ENCODE measurements around the gene MINDY3. TPM values are rescaled to one million over a fixed set of nuclear protein-coding genes. Genes with fewer than 3 reads are reported as not detected.

MINDY3 gene
- total RNA-seq, 5 donors from 2014 or later (not counting 1 experiment from before 2014, with no cell fraction given): 23.6 to 38.0 (median 29.0) TPM

- CTCF ChIA-PET: no interaction called here
- POLR2A ChIA-PET: no interaction called here
- Histone ChIP-seq H3K4me1 (ENCODE audit: control insufficient read depth in 1 of 2, extremely low read depth in 1 of 2, insufficient read depth in 2 of 2, low read length in 2 of 2) (no peaks in the 10 kb centered on the region), H3K27me3 (replicated peaks in 1 of 2; ENCODE audit: control insufficient read depth in 2 of 2, extremely low read depth in 1 of 2, insufficient read depth in 2 of 2, low read length in 1 of 2) (no peaks in the 10 kb centered on the region), H3K4me3 (ENCODE audit: control insufficient read depth in 1 of 2, extremely low read depth in 1 of 2, low read length in 1 of 2) (no peak overlapping the region), H3K9me3 (peaks cover 3% of the 10 kb centered on the region), H3K27ac (ENCODE audit: low read length) (no peak overlapping the region), H3K36me3 (ENCODE audit: control insufficient read depth in 2 of 2, extremely low read depth in 1 of 2, insufficient read depth in 1 of 2, low read length in 1 of 2) (peaks cover 2 to 33% of the 10 kb centered on the region in 2 donors)
- H3K4me1 Mint-ChIP-seq: peaks cover 0 to 2% (median 1%) of the 10 kb centered on the region in 3 donors
- H3K4me3 Mint-ChIP-seq: no peak overlapping the region
- H3K36me3 Mint-ChIP-seq: peaks cover 65% of the 10 kb centered on the region
- ATAC-seq (replicated peaks in 1 of 4) (no peak), DNase-seq (no peak)
- H3K27ac Mint-ChIP-seq: no peak overlapping the region
- peaks cover 0 to 3% (median 0%) of the 10 kb centered on the region in 3 donors for H3K9me3 Mint-ChIP-seq
- WGBS (ENCODE audit: insufficient coverage): 100% methylated on average over 1 of the region's 2 CpGs
- no peaks in the 10 kb centered on the region for H3K27me3 Mint-ChIP-seq
Observed at GRCh38 chr10:15797346-15797745, 63.0 kb downstream of the MINDY3 start.

DNA sequence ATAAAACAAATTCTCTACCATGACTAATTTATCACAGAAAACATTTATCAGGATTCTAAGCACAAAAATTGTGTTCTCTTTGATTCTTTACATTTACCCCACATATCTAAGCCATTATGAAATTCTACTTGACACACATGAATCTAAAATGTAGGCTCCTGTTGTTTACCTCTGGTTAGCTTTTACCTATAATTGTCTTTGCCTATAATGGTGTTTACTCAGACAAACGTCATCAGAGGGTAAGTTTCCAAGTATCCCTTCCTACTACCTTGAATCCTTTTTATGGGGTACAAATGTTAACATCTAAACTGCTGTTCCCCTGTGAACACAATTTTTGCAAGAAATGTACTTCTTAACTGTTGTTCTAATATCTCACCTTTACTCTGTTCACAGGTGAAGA is 63.5 kb downstream of the MINDY3 start:
- H3K36me3 Mint-ChIP-seq: peaks cover 63% of the 10 kb centered on the region
- no peaks in the 10 kb centered on the region for H3K27me3 ChIP-seq (replicated peaks in 1 of 2; ENCODE audit: control insufficient read depth in 2 of 2, extremely low read depth in 1 of 2, insufficient read depth in 2 of 2, low read length in 1 of 2)

DNA sequence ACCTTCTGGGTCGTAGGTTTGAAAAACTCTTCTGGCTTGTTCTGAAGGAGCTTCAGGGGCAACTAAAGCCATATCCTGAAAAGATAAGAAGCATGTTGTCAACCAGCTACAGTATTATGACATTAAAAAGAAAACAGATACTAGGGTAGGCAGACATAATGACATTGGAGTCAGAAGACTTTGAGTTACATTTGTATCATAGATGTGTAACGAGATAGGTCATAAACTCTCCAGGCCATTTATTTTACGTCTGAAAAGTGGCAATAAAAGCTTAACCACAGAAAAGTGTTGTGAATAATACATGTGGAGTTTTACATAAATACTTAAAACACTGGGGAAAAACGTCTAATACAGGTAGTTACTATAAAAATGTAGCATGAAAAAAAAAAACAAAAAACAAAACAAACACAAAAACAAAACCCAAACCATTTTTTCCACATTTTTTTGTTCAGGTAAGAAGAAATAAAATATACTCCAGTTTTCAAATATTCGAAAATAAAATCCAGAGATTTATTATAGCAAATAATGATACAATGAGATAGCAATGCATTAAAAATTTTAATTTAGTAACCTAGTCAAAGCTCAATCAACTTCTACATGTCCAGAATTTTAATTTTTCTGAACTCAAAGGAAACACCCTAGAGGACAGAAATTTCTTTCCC is 64.1 kb downstream of the MINDY3 start:
- no peaks in the 10 kb centered on the region for H3K4me1 ChIP-seq (ENCODE audit: control insufficient read depth in 1 of 2, extremely low read depth in 1 of 2, insufficient read depth in 2 of 2, low read length in 2 of 2)
- no peak overlapping the region for H3K4me3 ChIP-seq (ENCODE audit: control insufficient read depth in 1 of 2, extremely low read depth in 1 of 2, low read length in 1 of 2)
- Mint-ChIP-seq H3K27ac (no peak overlapping the region), H3K9me3 (peaks cover 0 to 2% (median 0%) of the 10 kb centered on the region in 3 donors), H3K36me3 (peaks cover 63% of the 10 kb centered on the region), H3K4me1 (peaks cover 0 to 2% (median 1%) of the 10 kb centered on the region in 3 donors), H3K4me3 (no peak overlapping the region), H3K27me3 (no peaks in the 10 kb centered on the region)
- no peak overlapping the region for H3K27ac ChIP-seq (ENCODE audit: low read length)
- no peak for DNase-seq
- peaks cover 3 to 30% of the 10 kb centered on the region in 2 donors for H3K36me3 ChIP-seq (ENCODE audit: control insufficient read depth in 2 of 2, extremely low read depth in 1 of 2, insufficient read depth in 1 of 2, low read length in 1 of 2)
- no peaks in the 10 kb centered on the region for H3K9me3 ChIP-seq
- ChIA-PET CTCF (no interaction called here), POLR2A (no interaction called here)
- no peaks in the 10 kb centered on the region for H3K27me3 ChIP-seq (replicated peaks in 1 of 2; ENCODE audit: control insufficient read depth in 2 of 2, extremely low read depth in 1 of 2, insufficient read depth in 2 of 2, low read length in 1 of 2)
- no CpG with 5 or more reads among the region's 5 CpGs for WGBS (ENCODE audit: insufficient coverage)
- ATAC-seq (replicated peaks in 1 of 4): no peak

More for the DNA sequence above, 63.5 kb downstream of the MINDY3 start:
- H3K27ac Mint-ChIP-seq: no peak overlapping the region
- ChIA-PET POLR2A (no interaction called here), CTCF (no interaction called here)
- Histone ChIP-seq H3K9me3 (peaks cover 3% of the 10 kb centered on the region), H3K36me3 (ENCODE audit: control insufficient read depth in 2 of 2, extremely low read depth in 1 of 2, insufficient read depth in 1 of 2, low read length in 1 of 2) (peaks cover 3 to 33% of the 10 kb centered on the region in 2 donors), H3K27ac (ENCODE audit: low read length) (no peak overlapping the region), H3K4me1 (ENCODE audit: control insufficient read depth in 1 of 2, extremely low read depth in 1 of 2, insufficient read depth in 2 of 2, low read length in 2 of 2) (no peaks in the 10 kb centered on the region), H3K4me3 (ENCODE audit: control insufficient read depth in 1 of 2, extremely low read depth in 1 of 2, low read length in 1 of 2) (no peak overlapping the region)
- no peak overlapping the region for H3K4me3 Mint-ChIP-seq
- peaks cover 0 to 2% (median 1%) of the 10 kb centered on the region in 3 donors for H3K4me1 Mint-ChIP-seq
- DNase-seq (no peak), ATAC-seq (replicated peaks in 1 of 4) (no peak)
- WGBS (ENCODE audit: insufficient coverage): no CpG with 5 or more reads among the region's 1 CpG
- H3K27me3 Mint-ChIP-seq: no peaks in the 10 kb centered on the region
- peaks cover 0 to 3% (median 0%) of the 10 kb centered on the region in 3 donors for H3K9me3 Mint-ChIP-seq

GRCh38 chr10:15795036-15795792 is 65.1 kb downstream of the MINDY3 start:
- ChIA-PET CTCF (no interaction called here), POLR2A (no interaction called here)
- WGBS (ENCODE audit: insufficient coverage): no CpG with 5 or more reads among the region's 7 CpGs
- Histone ChIP-seq H3K4me1 (ENCODE audit: control insufficient read depth in 1 of 2, extremely low read depth in 1 of 2, insufficient read depth in 2 of 2, low read length in 2 of 2) (no peaks in the 10 kb centered on the region), H3K4me3 (ENCODE audit: control insufficient read depth in 1 of 2, extremely low read depth in 1 of 2, low read length in 1 of 2) (no peak overlapping the region), H3K9me3 (no peaks in the 10 kb centered on the region), H3K36me3 (ENCODE audit: control insufficient read depth in 2 of 2, extremely low read depth in 1 of 2, insufficient read depth in 1 of 2, low read length in 1 of 2) (peaks cover 3 to 20% of the 10 kb centered on the region in 2 donors), H3K27me3 (replicated peaks in 1 of 2; ENCODE audit: control insufficient read depth in 2 of 2, extremely low read depth in 1 of 2, insufficient read depth in 2 of 2, low read length in 1 of 2) (no peaks in the 10 kb centered on the region), H3K27ac (ENCODE audit: low read length) (no peak overlapping the region)
- no peak overlapping the region for H3K4me3 Mint-ChIP-seq
- no peak for DNase-seq
- peaks cover 0 to 2% (median 1%) of the 10 kb centered on the region in 3 donors for H3K4me1 Mint-ChIP-seq
- H3K9me3 Mint-ChIP-seq: no peaks in the 10 kb centered on the region
- no peak overlapping the region for H3K27ac Mint-ChIP-seq
- H3K36me3 Mint-ChIP-seq: peaks cover 61% of the 10 kb centered on the region
- no peaks in the 10 kb centered on the region for H3K27me3 Mint-ChIP-seq
- no peak for ATAC-seq (replicated peaks in 1 of 4)

DNA sequence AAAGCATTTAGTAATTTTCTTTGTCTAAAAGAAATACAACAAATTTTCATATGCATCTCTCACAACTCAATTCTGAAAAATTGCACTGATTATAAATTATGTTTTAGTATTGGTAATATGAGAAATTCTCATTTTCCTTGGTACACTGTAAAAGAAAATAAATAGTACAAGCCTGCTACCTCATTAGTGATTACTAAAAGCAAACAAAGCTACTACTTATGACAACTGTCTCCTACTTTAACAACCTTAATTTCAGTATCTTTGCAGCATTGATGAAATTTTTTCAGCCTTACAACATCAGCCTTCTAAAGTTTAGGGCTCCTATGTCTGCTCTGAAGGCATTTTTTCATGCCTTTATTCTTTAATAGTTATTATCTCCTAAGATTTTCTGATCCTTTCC is 65.7 kb downstream of the MINDY3 start:
- no peaks in the 10 kb centered on the region for H3K9me3 Mint-ChIP-seq
- no peak overlapping the region for H3K4me3 Mint-ChIP-seq
- H3K27me3 ChIP-seq (replicated peaks in 1 of 2; ENCODE audit: control insufficient read depth in 2 of 2, extremely low read depth in 1 of 2, insufficient read depth in 2 of 2, low read length in 1 of 2): no peaks in the 10 kb centered on the region
- no peaks in the 10 kb centered on the region for H3K9me3 ChIP-seq
- DNase-seq (no peak), ATAC-seq (replicated peaks in 1 of 4) (no peak)
- H3K27ac ChIP-seq (ENCODE audit: low read length): no peak overlapping the region
- peaks cover 64% of the 10 kb centered on the region for H3K36me3 Mint-ChIP-seq
- peaks cover 3 to 20% of the 10 kb centered on the region in 2 donors for H3K36me3 ChIP-seq (ENCODE audit: control insufficient read depth in 2 of 2, extremely low read depth in 1 of 2, insufficient read depth in 1 of 2, low read length in 1 of 2)
- peaks cover 0 to 2% (median 1%) of the 10 kb centered on the region in 3 donors for H3K4me1 Mint-ChIP-seq
- no peak overlapping the region for H3K27ac Mint-ChIP-seq
- ChIA-PET POLR2A (no interaction called here), CTCF (no interaction called here)
- H3K4me3 ChIP-seq (ENCODE audit: control insufficient read depth in 1 of 2, extremely low read depth in 1 of 2, low read length in 1 of 2): no peak overlapping the region
- no peaks in the 10 kb centered on the region for H3K27me3 Mint-ChIP-seq
- H3K4me1 ChIP-seq (ENCODE audit: control insufficient read depth in 1 of 2, extremely low read depth in 1 of 2, insufficient read depth in 2 of 2, low read length in 2 of 2): no peaks in the 10 kb centered on the region

GRCh38 chr10:15793664-15794063 is 66.6 kb downstream of the MINDY3 start:
- Mint-ChIP-seq H3K27ac (no peak overlapping the region), H3K4me1 (peaks cover 0 to 2% (median 1%) of the 10 kb centered on the region in 3 donors), H3K9me3 (no peaks in the 10 kb centered on the region), H3K4me3 (no peak overlapping the region), H3K36me3 (peaks cover 68% of the 10 kb centered on the region), H3K27me3 (no peaks in the 10 kb centered on the region)
- H3K4me3 ChIP-seq (ENCODE audit: control insufficient read depth in 1 of 2, extremely low read depth in 1 of 2, low read length in 1 of 2): no peak overlapping the region
- WGBS (ENCODE audit: insufficient coverage): 100% methylated on average over 1 of the region's 5 CpGs
- no peak overlapping the region for H3K27ac ChIP-seq (ENCODE audit: low read length)
- H3K27me3 ChIP-seq (replicated peaks in 1 of 2; ENCODE audit: control insufficient read depth in 2 of 2, extremely low read depth in 1 of 2, insufficient read depth in 2 of 2, low read length in 1 of 2): no peaks in the 10 kb centered on the region
- POLR2A ChIA-PET: interaction anchor here in 1 of 2 donors (0.6 kb wide), 1 partner anchor 1574 kb away, joined by 3 read pairs; no protein-coding TSS in a partner anchor
- peaks cover 3 to 28% of the 10 kb centered on the region in 2 donors for H3K36me3 ChIP-seq (ENCODE audit: control insufficient read depth in 2 of 2, extremely low read depth in 1 of 2, insufficient read depth in 1 of 2, low read length in 1 of 2)
- no peaks in the 10 kb centered on the region for H3K4me1 ChIP-seq (ENCODE audit: control insufficient read depth in 1 of 2, extremely low read depth in 1 of 2, insufficient read depth in 2 of 2, low read length in 2 of 2)
- H3K9me3 ChIP-seq: no peaks in the 10 kb centered on the region
- no peak for DNase-seq
- CTCF ChIA-PET: no interaction called here
- ATAC-seq (replicated peaks in 1 of 4): no peak
